Lung (tissue), 12 donors: ENCODE data around the gene PPP1R12C. TPM values are rescaled to one million over a fixed set of nuclear protein-coding genes. Genes with fewer than 3 reads are reported as not detected.
A peak's percentile ranks its signal among the peaks of the same experiment; 100 is the strongest.

ENCODE experiments used
- ATAC-seq: fragments of 200-7000 bp; cut with Tn5 transposase; one replicate; pipeline ENCODE4 v1.9.1; 2020; ENCODE audit warnings: moderate number of reproducible peaks; ENCODE audit not compliant: insufficient read depth, low FRiP score
- DNase-seq, 3 donors: peaks; one replicate each; pipeline ENCODE4 v3.0.0-alpha.2; 2013 to 2017
- H3K27ac ChIP-seq, 2 donors: one replicate each; pipeline ENCODE4 v1.5.1; 2013; ENCODE audit warnings: mild to moderate bottlenecking in 2 of 2, moderate library complexity in 2 of 2, control low read depth in 1 of 2, inconsistent platforms in 1 of 2, low read depth in 1 of 2, low read length in 1 of 2
- H3K27me3 ChIP-seq, 3 donors: one replicate each; pipeline ENCODE4 v1.5.1; 2013; ENCODE audit warnings: low read length in 2 of 3; ENCODE audit not compliant: control insufficient read depth in 3 of 3, insufficient read depth in 3 of 3
- H3K36me3 ChIP-seq, 4 donors: one replicate each; pipeline ENCODE4 v1.5.1; 2013; ENCODE audit warnings: low read length in 4 of 4, mild to moderate bottlenecking in 1 of 4, moderate library complexity in 1 of 4; ENCODE audit not compliant: control insufficient read depth in 4 of 4, insufficient read depth in 4 of 4
- H3K4me1 ChIP-seq, 5 donors: one replicate each; pipeline ENCODE4 v1.5.1; 2013; ENCODE audit warnings: low read length in 5 of 5, mild to moderate bottlenecking in 2 of 5, moderate library complexity in 1 of 5; ENCODE audit not compliant: control insufficient read depth in 5 of 5, insufficient read depth in 5 of 5
- H3K4me3 ChIP-seq: one replicate; pipeline ENCODE4 v1.5.1; 2013; ENCODE audit warnings: mild to moderate bottlenecking, control low read depth, moderate library complexity
- H3K9ac ChIP-seq, 2 donors: one replicate each; pipeline ENCODE4 v1.5.1; 2013; ENCODE audit warnings: low read length in 2 of 2, control low read depth in 1 of 2; ENCODE audit not compliant: insufficient read depth in 1 of 2
- H3K9me3 ChIP-seq, 4 donors: one replicate each; pipeline ENCODE4 v1.5.1; 2013; ENCODE audit warnings: low read length in 3 of 4, mild to moderate bottlenecking in 1 of 4, moderate library complexity in 1 of 4; ENCODE audit not compliant: control insufficient read depth in 4 of 4, insufficient read depth in 3 of 4
- CTCF ChIP-seq: IDR thresholded peaks from 2 replicates; pipeline ENCODE4 v1.5.1; 2012; ENCODE audit warnings: mild to moderate bottlenecking; ENCODE audit errors: control extremely low read depth, extremely low read depth
- WGBS, 2 donors: extraction: QIAGEN DNeasy Blood & Tissue Kit; methylation state at CpG; one replicate each; pipeline ENCODE4 v1.1.7; 2013; 5-methylcytosine and 5-hydroxymethylcytosine counted together
- polyA plus RNA-seq, 2 donors: library from polyadenylated mRNA; stranded (reverse); fragments of 200-250 nt; gene quantifications; one replicate each; pipeline ENCODE4 v1.2.1, GENCODE V29; 2013
- total RNA-seq, 2 donors: library from RNA; depleted of rRNA in 1 of 2; stranded (reverse); fragments of >200 nt in 1 of 2; gene quantifications; one replicate each; pipeline ENCODE4 v1.2.1, GENCODE V29; 2014 to 2021
- donor health status: control.
- donor health status: control.
- donor health status: Bipolar disorder and iron deficiency.
- donor health status: healthy.
- donor health status: DM: yes; HTN: yes; CAD: no.

The PPP1R12C gene
- total and polyA plus RNA-seq, 4 donors: 47.4 to 163 (median 111) TPM

- no peak for DNase-seq
- Histone ChIP-seq H3K9ac (no peak overlapping the region), H3K4me1 (peaks cover 0 to 17% (median 0%) of the 10 kb centered on the region in 5 donors), H3K4me3 (no peak overlapping the region), H3K9me3 (no peaks in the 10 kb centered on the region), H3K27me3 (peaks cover 0 to 42% (median 27%) of the 10 kb centered on the region in 3 donors), H3K36me3 (peaks cover 0 to 26% (median 4%) of the 10 kb centered on the region in 4 donors), H3K27ac (no peak overlapping the region)
- no peak for ATAC-seq
- WGBS, 2 donors: 64% methylated on average over 12 of the region's 12 CpGs
- no peak for TF ChIP-seq CTCF
Measured at GRCh38 chr19:55088021-55088451, 29.4 kb downstream of the PPP1R12C start.

- H3K9ac ChIP-seq: no peak overlapping the region
- no peak for TF ChIP-seq CTCF
- H3K4me3 ChIP-seq: no peak overlapping the region
- ATAC-seq (no peak), DNase-seq (peak in 2 of 3 donors; percentile 24 to 35)
- H3K4me1 ChIP-seq: peaks cover 0 to 17% (median under 1%) of the 10 kb centered on the region in 5 donors
- H3K27me3 ChIP-seq: peaks cover 0 to 48% (median 31%) of the 10 kb centered on the region in 3 donors
- no peaks in the 10 kb centered on the region for H3K9me3 ChIP-seq
- 30 to 33% methylated on average over 17 of the region's 17 CpGs for WGBS, 2 donors
- H3K27ac ChIP-seq: peak overlapping the region in 1 of 2 donors; percentile 9
- peaks cover 0 to 21% (median 4%) of the 10 kb centered on the region in 4 donors for H3K36me3 ChIP-seq
Measured at GRCh38 chr19:55087542-55087901, 29.9 kb downstream of the PPP1R12C start.

- 3 to 4% methylated on average over 74 of the region's 74 CpGs for WGBS, 2 donors
- DNase-seq: peak; percentile 90 to 92 (median 91)
- H3K4me1 ChIP-seq: peaks cover 0 to 17% (median 4%) of the 10 kb centered on the region in 5 donors
- H3K27me3 ChIP-seq: peaks cover 0 to 53% (median 37%) of the 10 kb centered on the region in 3 donors
- peak overlapping the region in 1 of 2 donors; percentile 9 for H3K27ac ChIP-seq
- H3K9me3 ChIP-seq: no peaks in the 10 kb centered on the region
- H3K9ac ChIP-seq: no peak overlapping the region
- H3K4me3 ChIP-seq: no peak overlapping the region
- peak; percentile 88 for ATAC-seq
- H3K36me3 ChIP-seq: peaks cover 0 to 15% (median 3%) of the 10 kb centered on the region in 4 donors
- TF ChIP-seq CTCF: no peak
Measured at GRCh38 chr19:55086730-55087541, 30.5 kb downstream of the PPP1R12C start.
